HG03103 (cell line): Measurements from ENCODE around the gene FAM83G.
"Not testable (repeated sequence)": the region's sequence is repeated elsewhere in the genome, so short reads cannot be mapped to it uniquely, and the experiment has no call there.

Experiments used
- ATAC-seq: cut with Tn5 transposase; IDR thresholded peaks from one replicate; pipeline ENCODE4 v1.9.1; 2021; ENCODE audit warnings: low read depth; ENCODE audit not compliant: unreplicated experiment

The FAM83G gene

DNA sequence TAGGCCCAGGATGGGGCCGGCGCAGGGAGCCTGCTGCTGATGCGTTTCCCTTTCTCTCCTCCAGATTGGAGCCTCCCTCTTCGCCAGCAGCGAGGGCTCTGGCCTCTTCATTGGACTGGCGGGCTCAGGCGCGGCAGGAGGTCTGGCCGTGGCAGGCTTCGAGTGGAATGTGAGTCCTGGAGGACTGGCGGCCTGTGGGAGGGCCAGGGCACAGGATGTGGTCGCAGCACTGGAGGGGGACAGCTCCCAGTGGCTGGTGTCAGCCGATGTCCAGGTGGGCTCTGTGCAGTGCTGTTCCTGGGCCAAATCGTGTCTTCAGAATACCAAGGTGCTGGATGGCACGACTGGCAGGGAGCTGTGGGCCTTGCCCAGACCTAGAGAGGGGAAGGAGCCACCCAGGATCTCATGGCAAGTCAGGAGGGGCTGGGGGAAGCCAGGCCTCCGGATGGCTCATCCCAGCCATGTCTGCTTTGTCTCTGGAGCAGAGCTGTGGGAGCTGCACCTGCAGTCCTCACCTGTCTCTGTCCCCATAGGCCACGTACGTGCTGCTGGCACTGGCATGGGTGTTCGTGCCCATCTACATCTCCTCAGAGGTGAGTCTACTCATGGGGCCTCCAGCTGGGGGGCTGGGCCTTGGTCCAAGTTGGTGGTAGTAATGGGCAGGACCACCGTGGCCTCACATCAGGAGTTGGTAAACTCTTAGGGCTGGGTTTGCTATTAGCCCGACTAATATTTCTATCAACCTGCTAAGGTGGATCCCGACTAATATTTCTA is 45.3 kb downstream of the FAM83G start:
- ATAC-seq, result no peak

DNA sequence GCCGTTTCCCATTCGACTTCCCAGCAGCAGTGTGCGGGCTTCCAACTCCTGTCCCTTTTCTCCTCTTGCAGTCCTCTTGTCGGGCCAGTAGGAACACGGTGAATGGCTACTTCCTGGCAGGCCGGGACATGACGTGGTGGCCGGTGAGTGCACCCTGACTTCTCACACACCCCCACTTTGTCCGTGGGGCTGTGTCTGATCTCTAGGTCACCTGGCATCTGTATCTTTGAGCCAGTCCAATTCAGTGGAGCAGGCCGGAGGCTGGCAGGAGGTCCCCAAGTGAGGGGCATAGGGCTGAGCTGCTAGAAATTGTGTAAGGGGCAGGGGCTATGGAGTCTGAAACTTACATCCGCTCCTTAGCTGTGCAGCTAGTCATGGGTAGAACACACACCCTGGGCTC is 46.0 kb downstream of the FAM83G start:
- ATAC-seq, result no peak

DNA sequence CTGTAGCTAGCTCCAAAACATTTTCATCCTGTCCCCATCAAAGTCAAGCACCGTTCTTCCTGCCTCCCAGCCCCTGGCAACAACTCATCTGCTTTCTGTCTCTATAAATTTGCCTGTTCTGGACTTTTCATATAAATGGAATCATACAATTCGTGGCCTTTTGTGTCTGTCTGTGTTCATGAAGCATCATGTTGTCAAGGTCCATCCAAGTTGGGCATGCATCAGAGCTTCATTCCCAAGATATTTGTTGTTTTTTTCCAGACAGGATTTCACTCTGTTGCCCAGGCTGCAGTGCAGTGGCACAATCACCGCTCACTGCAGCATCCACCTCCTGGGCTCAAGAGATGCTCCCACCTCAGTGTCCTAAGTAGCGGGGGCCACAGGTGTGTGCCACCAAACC is 46.7 kb downstream of the FAM83G start:
- ATAC-seq, result no peak

DNA sequence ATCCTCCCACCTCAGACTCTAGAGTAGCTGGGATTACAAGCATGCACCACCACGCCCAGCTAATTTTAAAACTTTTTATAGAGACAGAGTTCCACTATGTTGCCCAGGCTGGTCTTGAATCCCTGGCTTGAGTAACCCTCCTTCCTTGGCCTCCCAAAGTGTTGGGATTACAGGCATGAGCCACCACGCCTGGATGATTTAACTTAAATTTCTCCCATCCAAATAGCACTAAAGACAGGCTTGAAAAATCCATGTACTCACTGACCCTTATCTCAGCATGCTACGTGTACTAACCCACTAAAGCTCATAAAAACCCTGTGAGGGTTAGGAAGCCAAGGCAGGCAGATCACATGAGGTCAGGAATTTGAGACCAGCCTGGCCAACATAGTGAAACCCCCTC is 48.0 kb downstream of the FAM83G start:
- ATAC-seq, result no peak

DNA sequence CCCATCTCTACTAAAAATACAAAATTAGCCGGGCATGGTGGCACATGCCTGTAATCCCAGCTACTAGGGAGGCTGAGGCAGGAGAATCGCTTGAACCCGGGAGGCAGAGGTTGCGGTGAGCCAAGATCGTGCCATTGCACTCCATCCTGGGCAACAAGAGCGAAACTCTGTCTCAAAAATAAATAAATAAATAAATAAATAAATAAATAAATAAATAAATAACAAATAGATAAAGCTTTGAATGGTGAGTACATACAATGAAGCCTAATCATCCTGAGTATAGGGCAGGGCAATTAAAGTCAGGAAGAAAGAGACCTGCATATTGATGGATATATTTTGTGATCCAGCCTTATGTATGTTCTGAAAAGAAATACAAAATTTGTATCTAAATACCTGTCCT is 48.5 kb downstream of the FAM83G start:
- not testable (repeated sequence) for ATAC-seq

DNA sequence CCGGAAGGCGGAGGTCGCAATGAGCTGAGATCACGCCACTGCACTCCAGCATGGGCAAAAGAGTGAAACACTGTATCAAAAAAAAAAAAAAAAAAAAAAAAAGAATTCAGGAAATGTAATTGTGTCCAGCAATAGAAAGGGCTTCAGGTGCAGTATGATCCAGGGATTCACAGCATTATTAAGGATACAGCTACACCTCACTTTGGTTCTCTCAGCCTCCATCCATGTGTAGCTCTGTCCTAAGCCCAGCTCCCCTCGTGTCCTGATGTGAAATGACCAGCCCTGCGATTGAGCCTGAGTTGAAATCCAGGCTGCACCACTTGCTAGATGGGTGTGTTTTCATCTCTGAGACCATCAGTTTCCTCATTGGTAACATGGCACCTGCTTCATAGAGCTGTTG is 49.6 kb downstream of the FAM83G start:
- ATAC-seq, result no peak

DNA sequence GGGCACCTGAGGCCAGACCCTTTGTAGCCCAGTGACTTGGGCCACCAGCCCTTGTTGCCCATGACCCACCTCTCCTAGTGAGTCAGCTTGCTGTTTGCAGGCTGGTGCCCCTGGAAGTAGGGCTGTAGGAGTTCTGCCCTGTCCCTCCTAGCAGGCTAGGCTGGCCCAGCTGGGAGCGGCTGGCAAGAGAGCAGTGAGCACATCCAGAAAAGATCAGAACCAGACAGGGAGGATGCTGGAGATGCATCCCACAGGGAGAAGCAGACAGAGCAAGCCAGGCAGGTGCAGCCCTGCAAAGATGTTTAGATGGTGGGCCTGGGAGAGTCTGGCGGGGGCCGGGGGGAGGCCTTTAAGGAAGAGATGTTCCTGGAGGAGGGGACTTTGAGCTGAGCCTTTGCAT is 50.2 kb downstream of the FAM83G start:
- no peak for ATAC-seq

DNA sequence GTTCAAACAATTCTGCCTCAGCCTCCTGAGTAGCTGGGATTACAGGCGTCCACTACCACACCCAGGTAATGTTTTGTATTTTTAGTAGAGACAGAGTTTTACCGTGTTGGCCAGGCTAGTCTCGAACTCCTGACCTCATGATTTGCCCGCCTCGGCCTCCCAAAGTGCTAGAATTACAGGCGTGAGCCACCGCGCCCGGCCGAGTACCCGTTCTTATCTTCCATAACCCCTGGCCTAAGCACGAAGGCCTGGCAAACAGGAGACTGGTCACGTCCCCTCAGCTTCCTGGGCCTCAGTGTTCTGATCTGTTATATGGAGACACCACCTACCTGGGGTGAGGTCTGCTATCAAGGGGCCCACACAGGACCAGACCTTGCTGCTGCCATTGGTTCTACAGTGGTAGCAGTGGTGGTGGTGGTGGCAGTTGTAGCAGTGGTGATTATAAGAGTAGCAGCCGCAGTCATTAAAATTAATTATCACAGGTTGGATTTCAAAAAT is 51.3 kb downstream of the FAM83G start:
- no peak for ATAC-seq

DNA sequence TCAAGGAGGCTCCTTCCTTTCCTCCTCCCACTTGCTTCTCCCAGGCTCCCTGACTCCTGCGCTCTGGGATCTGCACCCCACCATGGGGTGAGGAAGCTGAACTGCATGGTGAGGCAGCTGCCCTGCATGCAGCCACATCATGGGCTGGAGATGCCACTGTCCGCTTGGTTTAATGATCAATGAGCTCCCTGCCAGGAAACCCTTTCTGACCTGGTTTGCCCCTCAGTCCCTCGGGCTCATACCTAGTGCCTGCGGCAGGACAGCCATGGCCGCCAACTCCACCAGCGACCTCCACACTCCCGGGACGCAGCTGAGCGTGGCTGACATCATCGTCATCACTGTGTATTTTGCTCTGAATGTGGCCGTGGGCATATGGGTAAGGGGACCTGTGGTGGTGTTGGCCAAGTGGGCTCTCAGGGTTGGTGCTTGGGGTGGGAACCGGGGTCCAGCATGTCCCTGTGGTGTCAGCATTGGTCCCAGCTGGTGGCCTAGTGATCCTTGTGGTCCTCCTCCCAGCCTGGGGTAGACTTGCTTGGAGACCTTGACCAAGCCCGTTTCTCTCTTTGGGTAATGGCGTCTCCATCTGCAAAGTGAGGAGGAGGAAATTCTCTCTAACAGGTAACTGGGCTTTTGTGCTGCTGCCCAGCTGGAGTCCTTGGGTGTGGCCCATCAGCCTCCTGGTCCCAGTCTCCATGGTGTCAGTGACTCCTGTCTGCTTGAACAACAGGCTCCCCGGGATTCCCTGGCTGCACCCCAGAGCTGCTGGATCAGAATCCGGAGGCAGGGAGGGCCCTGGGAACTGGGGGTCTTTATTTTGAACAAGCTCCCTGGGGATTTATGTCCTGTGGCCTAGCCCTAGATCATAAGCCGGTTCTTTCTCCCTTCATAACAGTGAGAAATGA is 52.4 kb downstream of the FAM83G start, which contains the start of gene SLC5A10:
TSS of gene SLC5A10 (plus strand) at position 225 of the 902 bp plus-strand sequence. CDS start at position 266, 41 bp downstream.
- no peak for ATAC-seq

DNA sequence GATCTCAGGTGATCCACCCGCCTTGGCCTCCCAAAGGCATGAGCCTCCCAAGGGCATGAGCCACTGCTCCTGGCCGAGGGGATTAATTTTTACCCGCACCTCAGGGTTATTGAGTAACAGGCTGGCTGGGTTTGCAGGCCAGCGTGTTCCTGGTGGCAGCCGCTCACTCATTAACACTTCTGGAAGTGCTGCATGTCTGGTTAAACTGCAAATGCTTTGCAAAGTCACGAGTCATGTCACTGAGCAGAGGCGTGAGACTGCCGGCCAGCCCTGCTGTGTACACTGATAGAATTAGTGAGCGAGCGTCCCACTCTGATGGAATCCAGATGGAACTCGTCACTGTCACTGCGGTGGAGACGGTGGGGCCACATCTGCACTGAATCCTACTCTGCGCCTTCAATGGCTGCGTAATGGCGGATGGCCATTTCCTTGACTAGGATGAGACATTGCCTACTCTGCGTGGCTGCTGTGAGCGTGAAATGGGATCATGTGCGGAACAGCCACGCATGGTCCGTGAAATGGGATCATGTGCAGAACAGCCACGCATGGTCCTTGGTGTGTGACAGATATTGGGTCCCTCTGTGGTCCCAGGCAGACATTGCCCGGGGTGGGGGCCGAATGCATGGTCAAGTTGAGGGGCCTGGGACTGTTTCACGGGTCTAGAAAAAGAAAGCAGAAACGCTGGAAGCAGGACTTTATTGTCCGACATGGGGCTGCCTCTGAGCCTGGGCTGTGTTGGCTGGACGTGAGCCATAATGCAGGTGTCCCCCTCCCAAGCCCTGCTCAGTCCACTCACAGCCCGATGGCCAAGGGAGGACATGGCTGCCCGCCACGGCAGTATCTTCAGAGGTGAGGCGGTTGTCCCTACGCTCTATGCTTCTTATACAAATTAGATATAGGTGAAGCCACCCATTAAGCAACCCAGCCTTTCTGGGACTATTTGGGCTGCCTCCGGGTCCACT is 53.3 kb downstream of the FAM83G start:
- ATAC-seq, result no peak

DNA sequence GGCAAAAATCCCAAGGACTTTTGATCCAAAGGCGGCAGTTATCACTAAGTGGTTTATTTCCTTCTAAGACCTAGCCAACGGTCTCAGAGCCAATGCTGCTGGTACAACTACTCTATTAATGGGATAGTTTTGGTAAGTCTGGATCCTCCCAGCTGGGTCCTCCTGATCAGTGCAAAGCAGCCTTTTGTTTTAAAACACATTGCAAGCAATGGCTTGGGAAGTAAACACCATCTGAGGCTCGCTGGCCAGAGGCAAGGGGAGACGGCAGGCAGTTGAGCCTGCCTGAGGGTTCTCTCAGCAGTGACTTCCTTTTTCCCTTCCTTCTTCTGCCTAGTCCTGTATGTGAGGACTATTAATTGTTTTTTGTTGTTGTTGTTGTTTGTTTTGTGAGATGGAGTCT is 54.2 kb downstream of the FAM83G start:
- ATAC-seq, result no peak

DNA sequence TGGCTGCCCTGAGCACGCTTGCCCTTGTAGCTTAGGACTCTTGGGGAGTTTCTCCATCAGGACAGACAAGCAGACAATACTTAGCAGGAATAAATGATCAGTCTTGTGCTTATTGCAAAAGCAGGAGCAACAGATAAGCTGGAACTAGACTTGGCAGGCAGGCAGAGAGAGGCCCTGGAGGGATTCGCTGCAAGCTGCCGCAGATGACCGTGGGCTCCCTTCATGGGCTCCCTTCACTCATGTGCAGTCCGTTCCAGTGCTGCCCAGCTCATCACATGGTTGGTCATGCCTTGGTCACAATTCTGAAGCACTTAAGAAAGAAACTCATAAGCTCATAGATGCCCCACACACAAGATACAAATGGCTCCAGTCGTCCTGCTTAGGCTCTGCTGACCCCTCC is 55.0 kb downstream of the FAM83G start:
- ATAC-seq, result no peak

DNA sequence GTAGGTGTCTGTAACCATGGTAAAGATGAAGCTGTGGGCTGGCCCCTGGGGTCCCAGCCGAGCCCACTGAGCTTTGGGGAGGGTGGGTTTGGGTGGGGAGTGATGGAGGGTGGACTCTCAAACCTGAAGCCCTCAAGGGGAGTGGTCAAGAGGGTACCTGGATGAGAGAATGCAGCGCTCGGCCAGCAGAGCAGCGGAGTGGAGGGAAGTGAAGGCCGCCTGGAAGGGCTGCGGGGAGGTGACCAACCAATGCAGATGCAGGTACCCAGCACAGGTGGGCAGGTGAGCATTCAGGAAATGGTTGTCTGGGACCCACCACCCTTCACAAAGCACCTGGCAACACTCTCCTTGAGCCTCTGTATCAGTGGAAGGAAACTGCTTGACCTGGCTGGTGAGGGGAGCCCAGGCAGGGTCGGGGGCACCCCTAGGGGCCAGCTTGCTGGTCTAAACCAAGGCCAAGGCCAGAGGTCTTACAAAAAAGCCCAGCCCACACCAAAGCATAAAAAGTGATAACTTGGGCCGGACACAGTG is 56.0 kb downstream of the FAM83G start:
- ATAC-seq, result no peak

DNA sequence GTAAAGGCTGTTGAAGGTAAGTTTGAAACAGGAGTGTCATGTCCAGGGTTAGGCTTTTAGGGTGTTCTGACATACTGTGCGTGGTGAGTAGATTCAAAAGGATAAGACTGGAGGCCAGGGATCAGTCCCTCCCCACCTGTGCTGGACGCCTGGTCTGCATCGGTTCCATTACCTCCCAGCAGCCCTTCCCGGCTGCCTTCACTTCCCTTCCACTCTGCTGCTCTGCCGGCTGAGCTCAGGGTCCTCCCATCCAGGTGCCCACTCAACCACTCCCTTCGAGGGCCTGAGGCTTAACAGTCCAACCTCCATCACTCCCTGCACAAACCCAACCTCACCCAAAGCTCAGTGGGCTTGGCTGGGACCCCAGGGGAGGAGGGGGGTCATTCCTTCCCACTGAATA is 56.7 kb downstream of the FAM83G start:
- ATAC-seq, result no peak

DNA sequence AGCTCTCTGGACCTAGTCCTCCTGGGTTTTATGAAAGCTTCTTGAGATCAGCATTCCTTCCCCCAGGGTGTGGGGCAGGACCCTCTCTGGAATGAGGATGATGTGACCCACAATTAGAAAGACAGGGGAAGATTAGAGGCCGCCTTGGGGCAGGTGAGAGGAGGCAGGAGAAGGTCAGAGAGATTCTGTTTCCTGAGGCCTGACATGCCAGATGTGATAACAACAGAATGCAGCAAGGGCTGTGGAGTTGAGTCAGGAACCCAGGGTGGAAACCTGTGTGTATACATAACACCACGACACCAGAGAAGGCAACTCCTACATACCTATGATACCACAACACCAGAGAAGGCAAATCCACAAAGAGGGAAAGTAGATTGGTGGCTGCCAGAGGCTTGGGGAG is 58.0 kb downstream of the FAM83G start:
- no peak for ATAC-seq

DNA sequence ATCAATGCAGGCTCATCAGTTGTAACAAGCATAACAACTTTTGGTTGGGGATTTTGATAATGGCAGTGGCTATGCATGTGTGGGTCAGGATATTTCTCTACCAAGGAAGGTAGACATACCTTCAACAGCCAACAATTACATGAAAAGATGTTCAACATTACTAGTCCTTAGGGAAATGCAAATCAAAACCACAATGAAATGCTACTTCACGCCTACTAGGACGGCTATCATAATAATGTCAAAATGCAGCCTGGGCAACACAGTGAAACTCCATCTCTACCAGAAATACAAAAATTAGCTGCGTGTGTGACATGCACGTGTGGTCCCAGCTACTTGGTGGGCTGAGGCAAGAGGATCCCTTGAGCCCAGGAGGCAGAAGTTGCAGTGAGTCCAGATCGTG is 59.9 kb downstream of the FAM83G start:
- no peak for ATAC-seq

DNA sequence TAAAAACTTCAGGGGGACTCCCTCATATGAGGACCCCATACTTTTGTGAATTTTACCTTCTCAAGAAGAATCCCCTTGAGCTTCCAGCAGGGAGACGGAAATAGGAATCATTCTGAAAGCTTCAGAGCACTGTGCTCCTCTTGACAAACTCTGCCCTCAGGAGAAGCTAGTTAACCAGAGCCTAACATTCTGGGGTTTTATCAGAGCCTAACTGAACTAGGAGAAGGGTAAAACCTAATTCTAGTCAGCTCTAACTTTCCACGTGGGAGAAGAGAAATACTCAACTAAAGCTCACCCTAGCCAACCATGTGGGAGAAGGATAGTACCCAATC is 65.9 kb downstream of the FAM83G start:
- no peak for ATAC-seq

DNA sequence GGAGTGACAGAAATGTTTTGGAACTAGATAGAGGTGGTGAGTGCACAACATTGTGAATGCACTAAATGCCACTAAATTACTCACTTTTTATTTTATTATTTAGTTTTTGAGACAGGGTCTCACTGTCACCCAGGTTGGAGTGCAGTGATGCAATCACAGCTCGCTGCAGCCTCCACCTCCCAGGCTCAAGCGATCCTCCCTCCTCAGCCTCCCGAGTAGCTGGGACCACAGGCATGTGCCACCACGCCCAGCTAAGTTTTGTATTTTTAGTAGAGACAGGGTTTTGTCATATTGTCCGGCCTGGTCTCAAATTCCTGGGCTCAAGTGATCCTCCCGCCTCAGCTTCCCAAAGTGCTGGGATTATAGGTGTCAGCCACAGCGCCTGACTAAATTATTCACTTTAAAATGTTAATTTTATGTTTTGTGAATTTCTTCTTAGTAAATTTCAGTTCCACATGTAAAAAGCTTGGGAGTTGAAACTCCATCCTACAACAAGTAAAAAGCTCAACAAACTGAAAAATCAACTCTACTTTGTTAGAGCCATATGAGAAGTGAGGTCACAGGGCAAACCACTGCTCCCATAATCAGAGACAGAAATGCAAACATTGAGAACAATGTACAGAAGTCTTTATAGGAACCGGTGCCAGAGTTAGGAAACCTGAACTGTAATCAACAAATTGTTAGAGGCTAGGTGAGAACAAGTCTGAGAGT is 66.4 kb downstream of the FAM83G start:
- ATAC-seq, result no peak
